Measurements from ENCODE around the gene HSPBAP1. TPM values are rescaled to one million over a fixed set of nuclear protein-coding genes. Genes with fewer than 3 reads are reported as not detected.

HSPBAP1 gene
- total RNA-seq, 2 donors from 2014 or later: 8.2 to 11.9 TPM

DNA sequence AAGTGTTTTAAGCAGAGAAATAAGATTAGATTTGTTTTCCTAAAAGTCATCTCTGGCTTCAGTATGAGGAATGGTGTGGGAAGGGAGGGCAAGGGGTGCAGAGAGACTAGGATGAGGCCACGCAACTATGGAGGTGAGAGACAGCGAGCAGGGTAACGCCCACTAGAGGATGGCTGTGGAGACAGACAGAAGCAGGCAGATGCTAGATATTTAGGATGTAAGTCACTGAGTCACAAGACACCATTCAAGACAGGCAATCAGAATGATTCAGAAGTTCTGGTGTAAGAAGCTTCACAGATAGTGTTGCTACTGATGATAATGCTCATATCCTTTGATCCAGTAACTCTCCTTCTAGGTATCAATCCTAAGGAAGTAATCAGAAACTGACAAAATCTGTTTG, 19.1 kb downstream of the HSPBAP1 start:
- no peak for DNase-seq (ENCODE audit: low spot score)
- Histone ChIP-seq H3K27ac (no peak overlapping the region), H3K4me3 (no peak overlapping the region), H3K36me3 (no peaks in the 10 kb centered on the region), H3K27me3 (replicated peaks; ENCODE audit: insufficient read depth) (no peaks in the 10 kb centered on the region), H3K4me1 (ENCODE audit: control insufficient read depth in 1 of 2, low read depth in 2 of 2) (peaks cover 0 to 3% of the 10 kb centered on the region in 2 donors), H3K9me3 (no peaks in the 10 kb centered on the region)
- no peak for ATAC-seq (ENCODE audit: insufficient number of reproducible peaks, low FRiP score, low read depth)
- TF ChIP-seq, protein P1, sequence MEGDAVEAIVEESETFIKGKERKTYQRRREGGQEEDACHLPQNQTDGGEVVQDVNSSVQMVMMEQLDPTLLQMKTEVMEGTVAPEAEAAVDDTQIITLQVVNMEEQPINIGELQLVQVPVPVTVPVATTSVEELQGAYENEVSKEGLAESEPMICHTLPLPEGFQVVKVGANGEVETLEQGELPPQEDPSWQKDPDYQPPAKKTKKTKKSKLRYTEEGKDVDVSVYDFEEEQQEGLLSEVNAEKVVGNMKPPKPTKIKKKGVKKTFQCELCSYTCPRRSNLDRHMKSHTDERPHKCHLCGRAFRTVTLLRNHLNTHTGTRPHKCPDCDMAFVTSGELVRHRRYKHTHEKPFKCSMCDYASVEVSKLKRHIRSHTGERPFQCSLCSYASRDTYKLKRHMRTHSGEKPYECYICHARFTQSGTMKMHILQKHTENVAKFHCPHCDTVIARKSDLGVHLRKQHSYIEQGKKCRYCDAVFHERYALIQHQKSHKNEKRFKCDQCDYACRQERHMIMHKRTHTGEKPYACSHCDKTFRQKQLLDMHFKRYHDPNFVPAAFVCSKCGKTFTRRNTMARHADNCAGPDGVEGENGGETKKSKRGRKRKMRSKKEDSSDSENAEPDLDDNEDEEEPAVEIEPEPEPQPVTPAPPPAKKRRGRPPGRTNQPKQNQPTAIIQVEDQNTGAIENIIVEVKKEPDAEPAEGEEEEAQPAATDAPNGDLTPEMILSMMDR (IDR thresholded peaks at IDR 0.05): no peak

DNA sequence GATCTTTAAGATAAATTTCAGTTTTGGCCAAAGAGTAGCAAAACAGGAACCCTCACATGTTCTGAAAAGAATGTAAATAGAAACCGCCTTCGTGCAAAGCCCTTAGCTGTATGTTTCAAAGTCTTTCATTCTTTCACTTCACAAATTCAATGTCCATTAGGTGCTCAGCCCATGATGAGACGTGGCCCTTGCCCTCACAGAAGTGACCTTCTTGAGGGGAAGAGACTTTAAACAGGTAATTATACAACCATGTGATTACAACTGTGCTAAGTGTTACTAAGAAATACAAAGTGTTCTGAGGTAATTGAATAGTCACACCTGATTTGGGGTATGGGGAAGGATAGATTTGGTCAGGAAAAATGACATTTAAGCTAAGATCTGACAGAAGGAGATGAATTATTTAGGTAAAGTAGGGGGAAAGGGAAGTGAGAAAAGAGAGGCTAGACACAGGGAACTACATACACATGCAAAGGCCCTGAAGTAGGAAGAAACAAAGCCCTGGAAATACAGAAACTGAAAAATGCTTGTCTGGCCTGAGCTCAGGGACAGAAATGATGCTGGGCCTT, 19.6 kb downstream of the HSPBAP1 start:
- peaks cover 0 to 3% of the 10 kb centered on the region in 2 donors for H3K4me1 ChIP-seq (ENCODE audit: control insufficient read depth in 1 of 2, low read depth in 2 of 2)
- H3K27me3 ChIP-seq (replicated peaks; ENCODE audit: insufficient read depth): no peaks in the 10 kb centered on the region
- TF ChIP-seq, protein P1 (IDR thresholded peaks at IDR 0.05): no peak
- H3K9me3 ChIP-seq: no peaks in the 10 kb centered on the region
- ATAC-seq (ENCODE audit: insufficient number of reproducible peaks, low FRiP score, low read depth): no peak
- H3K4me3 ChIP-seq: no peak overlapping the region
- no peak for DNase-seq (ENCODE audit: low spot score)
- no peaks in the 10 kb centered on the region for H3K36me3 ChIP-seq
- H3K27ac ChIP-seq: no peak overlapping the region

DNA sequence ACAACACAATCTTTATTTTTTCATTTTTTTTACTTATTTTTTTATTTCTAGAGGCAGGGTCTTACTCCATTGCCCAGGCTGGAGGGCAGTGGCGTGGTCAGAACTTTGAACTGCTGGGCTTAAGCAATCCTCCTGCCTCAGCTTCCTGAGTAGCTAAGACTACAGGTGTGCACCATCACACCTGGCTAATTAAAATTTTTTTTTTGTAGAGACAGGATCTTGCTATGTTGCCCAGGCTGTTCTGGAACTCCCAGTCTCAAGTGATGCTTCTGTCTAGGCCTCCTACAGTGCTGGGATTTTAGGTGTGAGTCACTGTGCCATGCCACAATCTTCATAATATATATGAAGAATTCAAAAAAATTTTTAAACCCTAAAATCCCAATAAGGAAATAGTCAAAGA, 20.8 kb downstream of the HSPBAP1 start:
- no peak for DNase-seq (ENCODE audit: low spot score)
- no peak overlapping the region for H3K27ac ChIP-seq
- H3K27me3 ChIP-seq (replicated peaks; ENCODE audit: insufficient read depth): no peaks in the 10 kb centered on the region
- no peaks in the 10 kb centered on the region for H3K9me3 ChIP-seq
- H3K4me3 ChIP-seq: no peak overlapping the region
- peaks cover 6% of the 10 kb centered on the region for H3K36me3 ChIP-seq
- H3K4me1 ChIP-seq (ENCODE audit: control insufficient read depth in 1 of 2, low read depth in 2 of 2): peaks cover 0 to 3% of the 10 kb centered on the region in 2 donors
- ATAC-seq (ENCODE audit: insufficient number of reproducible peaks, low FRiP score, low read depth): no peak
- TF ChIP-seq, protein P1 (IDR thresholded peaks at IDR 0.05): no peak

DNA sequence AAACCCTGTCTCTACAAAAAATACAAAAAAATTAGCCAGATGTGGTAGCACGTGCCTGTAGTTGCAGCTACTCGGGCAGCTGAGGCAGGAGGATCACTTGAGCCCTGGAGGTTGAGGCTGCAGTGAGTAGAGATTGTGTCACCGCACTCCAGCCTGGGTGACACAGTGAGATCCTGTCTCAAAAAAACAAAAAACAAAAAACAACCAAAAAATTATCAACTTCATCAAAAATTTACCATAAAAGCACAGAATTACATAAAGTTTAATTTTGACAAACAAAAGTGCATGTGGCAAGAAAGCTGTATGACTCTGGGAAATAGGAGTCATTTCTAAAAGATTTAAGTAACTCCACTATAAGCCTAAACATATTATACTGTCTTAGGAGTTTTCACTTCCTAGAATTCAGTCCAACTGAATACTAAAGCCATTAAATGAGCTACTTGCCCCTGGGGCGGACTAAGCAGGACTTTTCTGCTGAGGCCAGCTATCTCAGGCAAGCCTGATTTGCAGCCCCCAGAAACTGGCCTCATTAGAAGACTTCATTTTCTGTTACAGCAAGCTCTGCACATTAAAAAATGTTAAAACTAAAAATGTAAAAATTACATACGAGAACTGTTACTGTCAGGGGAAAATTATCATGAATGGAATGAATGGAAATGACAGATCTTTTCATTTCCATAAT, 23.0 kb downstream of the HSPBAP1 start:
- Histone ChIP-seq H3K27ac (no peak overlapping the region), H3K36me3 (peaks cover 9% of the 10 kb centered on the region), H3K4me3 (no peak overlapping the region), H3K9me3 (no peaks in the 10 kb centered on the region), H3K27me3 (replicated peaks; ENCODE audit: insufficient read depth) (no peaks in the 10 kb centered on the region), H3K4me1 (ENCODE audit: control insufficient read depth in 1 of 2, low read depth in 2 of 2) (no peaks in the 10 kb centered on the region)
- TF ChIP-seq, protein P1 (IDR thresholded peaks at IDR 0.05): no peak
- ATAC-seq (ENCODE audit: insufficient number of reproducible peaks, low FRiP score, low read depth): no peak
- DNase-seq (ENCODE audit: low spot score): no peak

DNA sequence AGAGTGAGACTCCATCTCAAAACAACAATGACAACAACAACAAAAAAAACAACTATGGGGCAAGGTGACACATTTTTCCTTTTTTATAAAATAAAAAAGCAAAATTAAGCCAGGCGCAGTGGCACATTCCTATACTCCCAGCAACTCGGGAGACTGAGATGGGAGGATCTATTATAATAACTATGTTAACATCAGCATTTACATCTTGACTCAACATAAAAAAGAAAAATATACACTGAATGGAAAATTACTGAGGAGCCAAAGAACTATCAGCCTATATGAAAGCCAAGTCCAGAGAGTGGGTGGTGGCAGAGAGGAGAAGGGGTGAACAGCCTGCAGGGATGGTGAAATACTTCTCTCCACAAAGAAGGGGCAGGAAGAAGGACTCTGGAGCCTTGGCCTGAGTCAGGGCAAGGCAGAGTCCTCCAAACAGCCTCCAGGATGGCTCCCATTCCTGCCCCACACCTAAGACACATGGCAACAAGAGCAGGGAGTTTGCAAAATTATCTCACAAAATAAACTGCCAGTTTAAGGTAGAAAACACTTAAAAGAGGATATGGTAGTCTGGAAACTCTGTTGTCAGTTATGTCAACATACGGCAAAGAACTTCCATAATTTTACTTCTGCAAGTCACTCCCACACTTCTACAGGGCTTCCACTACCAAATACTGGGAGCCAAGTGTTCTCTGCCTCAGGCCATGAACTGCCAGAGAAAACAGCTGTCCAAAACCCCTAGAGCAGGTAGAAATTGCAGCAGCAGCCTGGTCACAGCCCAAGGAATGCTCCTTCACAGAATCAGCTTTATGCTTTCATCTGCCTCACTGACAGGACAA, 25.9 kb downstream of the HSPBAP1 start:
- DNase-seq (ENCODE audit: low spot score) (no peak), ATAC-seq (ENCODE audit: insufficient number of reproducible peaks, low FRiP score, low read depth) (no peak)
- TF ChIP-seq, protein P1 (IDR thresholded peaks at IDR 0.05): no peak
- Histone ChIP-seq H3K4me1 (ENCODE audit: control insufficient read depth in 1 of 2, low read depth in 2 of 2) (no peaks in the 10 kb centered on the region), H3K27ac (peak overlapping the region in 1 of 2 donors; percentile 46), H3K27me3 (replicated peaks; ENCODE audit: insufficient read depth) (no peaks in the 10 kb centered on the region), H3K9me3 (no peaks in the 10 kb centered on the region), H3K36me3 (peaks cover 9% of the 10 kb centered on the region), H3K4me3 (no peak overlapping the region)
